H1 (cell line): ENCODE data around the gene ESYT2. TPM values are rescaled to one million over a fixed set of nuclear protein-coding genes. Genes with fewer than 3 reads are reported as not detected.

Experiments
- CTCF ChIA-PET: fragments of 300-600 bp; sonication (Branson Sonifier 250); formaldehyde crosslinking; loops from one replicate; lab custom pipeline; 2021; ENCODE audit not compliant: partially characterized antibody; lab: Charles Lee
- POLR2A ChIA-PET: fragments of 300-600 bp; sonication (Branson Sonifier 250); formaldehyde crosslinking; loops from one replicate; lab custom pipeline; 2021; ENCODE audit warnings: inconsistent platforms; ENCODE audit not compliant: partially characterized antibody; lab: Charles Lee
- DNase-seq, 2 experiments: peaks; one replicate each; pipeline versions ENCODE4 v3.0.0 to v3.0.0-alpha.2; 2010 to 2022; ENCODE audit warnings: low spot score in 2 of 2, low read depth in 1 of 2, mixed read lengths in 1 of 2
- FAIRE-seq: peaks from 2 replicates; lab custom pipeline; 2011; peaks lifted over from hg19 to GRCh38; lab: Jason Lieb, UNC
- H2AFZ ChIP-seq: 2 replicates; pipeline ENCODE4 v1.8.1; 2012; ENCODE audit warnings: low read length, inconsistent platforms
- H2AK5ac ChIP-seq: 2 replicates; pipeline ENCODE4 v1.6.1; 2013; ENCODE audit warnings: low read depth, low read length
- H2BK120ac ChIP-seq: replicated peaks from 2 replicates; pipeline ENCODE3; 2013; ENCODE audit warnings: low read depth, low read length, inconsistent platforms
- H2BK12ac ChIP-seq: 2 replicates; pipeline ENCODE4 v1.6.1; 2013; ENCODE audit warnings: low read depth, low read length
- H2BK15ac ChIP-seq: 2 replicates; pipeline ENCODE4 v1.6.1; 2013; ENCODE audit warnings: low read length
- H2BK20ac ChIP-seq: 2 replicates; pipeline ENCODE4 v1.6.1; 2013; ENCODE audit warnings: low read length
- H2BK5ac ChIP-seq: 2 replicates; pipeline ENCODE4 v1.6.1; 2013; ENCODE audit warnings: low read depth, low read length
- H3K14ac ChIP-seq: 2 replicates; pipeline ENCODE4 v1.6.1; 2013; ENCODE audit warnings: inconsistent platforms; ENCODE audit not compliant: insufficient read length
- H3K18ac ChIP-seq: 2 replicates; pipeline ENCODE4 v1.6.1; 2013; ENCODE audit warnings: low read length; ENCODE audit errors: extremely low read depth
- H3K23ac ChIP-seq: 2 replicates; pipeline ENCODE4 v1.6.1; 2013; ENCODE audit warnings: inconsistent platforms; ENCODE audit not compliant: insufficient read length
- H3K23me2 ChIP-seq: 2 replicates; pipeline ENCODE4 v1.6.1; 2013; ENCODE audit warnings: low read depth, low read length
- H3K27ac ChIP-seq: 2 replicates; pipeline ENCODE4 v1.6.1; 2011; ENCODE audit warnings: low read depth, low read length, inconsistent platforms
- H3K27me3 ChIP-seq, 4 experiments: replicated peaks in 1 of 4; 1 replicate in 1 of 4; 2 replicates in 3 of 4; pipeline versions ENCODE4 v1.6.1 to v1.8.1; 2011 to 2013; ENCODE audit warnings: low read length in 3 of 4, mild to moderate bottlenecking in 3 of 4, inconsistent platforms in 2 of 4, mixed read lengths in 2 of 4, moderate library complexity in 1 of 4; ENCODE audit not compliant: control insufficient read depth in 3 of 4, insufficient read depth in 3 of 4; ENCODE audit errors: extremely low read depth in 1 of 4
- H3K36me3 ChIP-seq, 4 experiments: 2 replicates each; pipeline versions ENCODE4 v1.6.1 to v1.8.1; 2011 to 2013; ENCODE audit warnings: mild to moderate bottlenecking in 4 of 4, low read length in 3 of 4, moderate library complexity in 2 of 4, control low read depth in 1 of 4, inconsistent platforms in 1 of 4; ENCODE audit not compliant: insufficient read depth in 4 of 4, control insufficient read depth in 2 of 4
- H3K4ac ChIP-seq: replicated peaks from 2 replicates; pipeline ENCODE3; 2013; ENCODE audit warnings: low read length, low read depth, mixed read lengths, inconsistent platforms; ENCODE audit not compliant: insufficient read length
- H3K4me1 ChIP-seq, 4 experiments: replicated peaks in 1 of 4; 1 replicate in 1 of 4; 2 replicates in 3 of 4; pipeline versions ENCODE4 v1.6.1 to v1.8.1; 2011 to 2013; ENCODE audit warnings: low read length in 3 of 4, inconsistent platforms in 2 of 4, mixed read lengths in 1 of 4; ENCODE audit not compliant: insufficient read depth in 4 of 4, control insufficient read depth in 3 of 4
- H3K4me2 ChIP-seq, 2 experiments: 2 replicates each; pipeline versions ENCODE4 v1.6.1 to v1.8.1; 2011 to 2013; ENCODE audit warnings: low read depth in 2 of 2, low read length in 2 of 2, control low read depth in 1 of 2, inconsistent platforms in 1 of 2, mild to moderate bottlenecking in 1 of 2; ENCODE audit not compliant: insufficient read depth in 1 of 2
- H3K4me3 ChIP-seq, 4 experiments: fragments of 200-600, 300-600 bp in 1 of 4; sonication (generic), shearing (Covaris generic), sonication (Bioruptor Twin) in 1 of 4; 2 replicates each; pipeline versions ENCODE4 v1.5.1 to v1.8.1; 2011 to 2016; ENCODE audit warnings: low read length in 4 of 4, low read depth in 3 of 4, control low read depth in 2 of 4, inconsistent platforms in 2 of 4, mild to moderate bottlenecking in 2 of 4, mixed read lengths in 1 of 4, moderate library complexity in 1 of 4; ENCODE audit not compliant: insufficient read depth in 2 of 4; ENCODE audit errors: extremely low read depth in 1 of 4
- H3K56ac ChIP-seq: replicated peaks from 2 replicates; pipeline ENCODE3; 2013; ENCODE audit warnings: low read depth, mild to moderate bottlenecking, mixed read lengths, low read length, inconsistent platforms; ENCODE audit not compliant: insufficient read length
- H3K79me1 ChIP-seq: 2 replicates; pipeline ENCODE4 v1.6.1; 2013; ENCODE audit warnings: low read depth, low read length, control low read depth
- H3K79me2 ChIP-seq, 2 experiments: 2 replicates each; pipeline versions ENCODE4 v1.6.1 to v1.8.1; 2012 to 2013; ENCODE audit warnings: low read length in 2 of 2, mild to moderate bottlenecking in 2 of 2, inconsistent platforms in 1 of 2; ENCODE audit not compliant: insufficient read depth in 2 of 2, control insufficient read depth in 1 of 2
- H3K9ac ChIP-seq, 4 experiments: replicated peaks in 1 of 4; 1 replicate in 1 of 4; 2 replicates in 3 of 4; pipeline versions ENCODE4 v1.6.1 to v1.8.1; 2011 to 2013; ENCODE audit warnings: low read depth in 3 of 4, low read length in 3 of 4, control low read depth in 2 of 4, mild to moderate bottlenecking in 2 of 4, moderate library complexity in 2 of 4, inconsistent platforms in 1 of 4; ENCODE audit errors: extremely low read depth in 1 of 4
- H3K9me3 ChIP-seq, 2 experiments: 2 replicates each; pipeline versions ENCODE4 v1.6.1 to v1.8.1; 2012 to 2013; ENCODE audit warnings: mild to moderate bottlenecking in 2 of 2, moderate library complexity in 2 of 2, control low read depth in 1 of 2, inconsistent platforms in 1 of 2, low read depth in 1 of 2, low read length in 1 of 2, mixed read lengths in 1 of 2; ENCODE audit not compliant: insufficient read depth in 2 of 2
- H4K20me1 ChIP-seq, 2 experiments: replicated peaks in 1 of 2; 2 replicates each; pipeline versions ENCODE3 to v1.8.1; 2011 to 2013; ENCODE audit warnings: inconsistent platforms in 2 of 2, low read length in 2 of 2, mild to moderate bottlenecking in 1 of 2; ENCODE audit not compliant: insufficient read depth in 2 of 2, control insufficient read depth in 1 of 2
- H4K5ac ChIP-seq: 2 replicates; pipeline ENCODE4 v1.6.1; 2013; ENCODE audit warnings: low read length, low read depth, mixed read lengths, inconsistent platforms; ENCODE audit not compliant: insufficient read length
- H4K8ac ChIP-seq: 2 replicates; pipeline ENCODE4 v1.8.0; 2013; ENCODE audit warnings: mild to moderate bottlenecking, moderate library complexity, low read length, inconsistent platforms; ENCODE audit not compliant: insufficient read depth; ENCODE audit errors: extremely low read depth
- H4K91ac ChIP-seq: replicated peaks from 2 replicates; pipeline ENCODE3; 2013; ENCODE audit warnings: low read length, mixed read lengths, inconsistent platforms; ENCODE audit not compliant: insufficient read length
- ASH2L ChIP-seq: fragments of 200-600, 300-600 bp; sonication (generic); IDR thresholded peaks from one replicate; pipeline ENCODE4 v1.7.1; 2017; ENCODE audit warnings: low read length
- BRCA1 ChIP-seq: IDR thresholded peaks from 2 replicates; pipeline ENCODE4 v1.6.1; 2012; ENCODE audit warnings: low read depth, low read length, improper control_type of control experiment
- CBX5 ChIP-seq: fragments of 300-800, 300-1000 bp; sonication (generic); IDR thresholded peaks from 2 replicates; pipeline ENCODE4 v1.7.1; 2016; ENCODE audit warnings: antibody characterized with exemption, low read length, low read depth
- EP300 ChIP-seq, 2 experiments: IDR thresholded peaks; 1 replicate in 1 of 2; 2 replicates in 1 of 2; pipeline ENCODE4 v1.6.1; 2011 to 2012; ENCODE audit warnings: low read depth in 2 of 2, low read length in 2 of 2, mild to moderate bottlenecking in 2 of 2, borderline replicate concordance in 1 of 2, inconsistent platforms in 1 of 2, moderate library complexity in 1 of 2
- KDM4A ChIP-seq: IDR thresholded peaks from one replicate; pipeline ENCODE4 v1.7.1; 2012; ENCODE audit warnings: low read depth, mild to moderate bottlenecking, moderate library complexity, low read length, inconsistent platforms; ENCODE audit not compliant: severe bottlenecking
- NANOG ChIP-seq: IDR thresholded peaks from 2 replicates; pipeline ENCODE4 v1.6.1; 2011; ENCODE audit warnings: low read length, low read depth, mild to moderate bottlenecking, inconsistent platforms; ENCODE audit not compliant: insufficient read depth, poor library complexity, severe bottlenecking
- TCF12 ChIP-seq: IDR thresholded peaks from 2 replicates; pipeline ENCODE4 v1.6.1; 2011; ENCODE audit warnings: low read depth, mild to moderate bottlenecking, low read length
- WGBS, 2 experiments: shearing (Covaris generic) in 1 of 2; methylation state at CpG; one replicate each; pipeline versions ENCODE4 v1.1.6 to v1.1.7; 2013 to 2015; ENCODE audit warnings: low lambda C conversion rate in 2 of 2, mixed read lengths in 2 of 2, inconsistent platforms in 1 of 2, low coverage in 1 of 2, missing lambda C conversion rate in 1 of 2; ENCODE audit not compliant: insufficient replicate concordance in 2 of 2, insufficient coverage in 1 of 2, insufficient read length in 1 of 2; ENCODE audit errors: extremely low coverage in 1 of 2, missing lambda C conversion rate in 1 of 2; 5-methylcytosine and 5-hydroxymethylcytosine counted together
- polyA plus RNA-seq, 7 experiments: library from polyadenylated mRNA; depleted of rRNA in 3 of 7; stranded (reverse) in 5 of 7; unstranded in 2 of 7; fragments of >200 nt in 5 of 7; fragments of 200-250 nt in 2 of 7; gene quantifications; 1 replicate in 5 of 7; 2 replicates in 1 of 7; 4 replicates in 1 of 7; pipeline versions ENCODE4 v1.2.1 to v1.2.3, GENCODE V29; 2011 to 2013; ENCODE audit warnings: missing spikeins in 2 of 7, mixed read lengths in 2 of 7
- total RNA-seq: library from RNA; stranded (reverse); fragmentation: NEBNext Ultra II Directional; extraction: Animal tissue kit (Norgen Biotek cat#: 25700); gene quantifications from 2 replicates; pipeline ENCODE4 v1.2.1, GENCODE V29; 2021

Gene ESYT2
- total and polyA plus RNA-seq, 2 of the 8 experiments (the other 6 are each of a cell fraction or from before 2014, with no cell fraction given): 27.0 to 37.5 TPM

- Histone ChIP-seq H3K79me2 (peaks cover 2 to 42% of the 10 kb centered on the region in 2 experiments; a peak in 2 of 4 replicates), H3K23me2 (peaks cover 4% of the 10 kb centered on the region; the same call in 1 of the 2 replicates), H4K5ac (no peak overlapping the region), H4K91ac (no peak overlapping the region), H3K79me1 (peaks cover 5% of the 10 kb centered on the region; the same call in 1 of the 2 replicates), H3K14ac (no peak overlapping the region), H2BK5ac (no peak overlapping the region), H3K4ac (no peak overlapping the region), H4K20me1 (peaks cover 2 to 6% of the 10 kb centered on the region in 2 experiments), H3K56ac (no peak overlapping the region), H3K27ac (no peak overlapping the region; the same call in 1 of the 2 replicates), H3K18ac (no peak overlapping the region), H3K9me3 (no peaks in the 10 kb centered on the region), H3K4me2 (no peak overlapping the region), H4K8ac (no peak overlapping the region), H2BK20ac (no peak overlapping the region), H2BK120ac (no peak overlapping the region), H3K4me3 (no peak overlapping the region), H2AK5ac (no peak overlapping the region), H3K36me3 (peaks cover 0 to 14% (median 8%) of the 10 kb centered on the region in 4 experiments; a peak in 5 of 8 replicates), H2AFZ (no peak overlapping the region), H3K27me3 (no peaks in the 10 kb centered on the region; a peak in 1 of 7 replicates), H2BK12ac (no peak overlapping the region), H3K4me1 (peaks cover 0 to 5% (median 3%) of the 10 kb centered on the region in 4 experiments; a peak in 4 of 7 replicates), H3K9ac (no peak overlapping the region), H3K23ac (no peak overlapping the region)
- FAIRE-seq: no peak
- 90% methylated on average over 7 of the region's 7 CpGs; no CpG with 5 or more reads in 1 of the 2 experiments for WGBS, 2 experiments
- ChIA-PET POLR2A (no interaction called here), CTCF (interaction anchor here (0.7 to 1.2 kb wide), 3 partner anchors 10 to 1885 kb away, joined by 3 to 7 read pairs (median 4); no protein-coding TSS in a partner anchor)
- TF ChIP-seq TCF12 (no peak), ASH2L (no peak), NANOG (no peak), EP300 (IDR thresholded peaks at IDR 0.05; ENCODE audit: borderline replicate concordance in 1 of 2, low read depth in 2 of 2, low read length in 2 of 2) (no peak), KDM4A (no peak), CBX5 (no peak), BRCA1 (no peak)
- TF ChIP-seq, all 59 proteins: peak for 0
- DNase-seq: no peak
- no peak overlapping the region for H2BK15ac ChIP-seq
These were observed 39.6 kb upstream of the ESYT2 start for GRCh38 chr7:158868764-158869410.
